NOMO-1 treated with dmso at 0.1 percent for 144 hours (cell line): ENCODE measurements around the gene KYAT1.

Source experiments
- DNase-seq: peaks from one replicate; lab custom pipeline; 2025; ENCODE audit not compliant: unreplicated experiment; lab: John Stamatoyannopoulos, UW

Gene KYAT1

GRCh38 chr9:128786681-128787601 lies 94.8 kb downstream of the KYAT1 start, which contains the start of gene TBC1D13:
Gene TBC1D13 (plus strand): TSS chr9:128787253. CDS start chr9:128787354, 101 bp downstream.
- peak; percentile 96 for DNase-seq

- no peak for DNase-seq
Observed at GRCh38 chr9:128785427-128785826, 96.3 kb downstream of the KYAT1 start.
